GM10248 (cell line): ENCODE data around the gene IFNGR1.
"Not testable (repeated sequence)": the region's sequence is repeated elsewhere in the genome, so short reads cannot be mapped to it uniquely, and the experiment has no call there.

Source experiments
- CTCF ChIA-PET: fragments of 300-600 bp; sonication (Branson Sonifier 250); formaldehyde crosslinking; extraction: SDS; loops from one replicate; lab custom pipeline; 2021; ENCODE audit warnings: antibody characterized with exemption; lab: Yijun Ruan, JAX
- POLR2A ChIA-PET: fragments of 350-650 bp; sonication (Branson Sonifier 250); formaldehyde crosslinking; extraction: SDS; loops from one replicate; lab custom pipeline; 2020; ENCODE audit warnings: antibody characterized with exemption; lab: Yijun Ruan, JAX
- DNase-seq: peaks from one replicate; pipeline ENCODE4 v3.0.0; 2012; ENCODE audit errors: extremely low spot score
- TF ChIP-seq, protein P1 (sequence below): IDR thresholded peaks from 2 replicates; pipeline ENCODE4 v1.5.1; 2012; ENCODE audit warnings: mild to moderate bottlenecking, low read depth; ENCODE audit errors: extremely low read depth, missing control alignments, control extremely low read depth

Gene IFNGR1

DNA sequence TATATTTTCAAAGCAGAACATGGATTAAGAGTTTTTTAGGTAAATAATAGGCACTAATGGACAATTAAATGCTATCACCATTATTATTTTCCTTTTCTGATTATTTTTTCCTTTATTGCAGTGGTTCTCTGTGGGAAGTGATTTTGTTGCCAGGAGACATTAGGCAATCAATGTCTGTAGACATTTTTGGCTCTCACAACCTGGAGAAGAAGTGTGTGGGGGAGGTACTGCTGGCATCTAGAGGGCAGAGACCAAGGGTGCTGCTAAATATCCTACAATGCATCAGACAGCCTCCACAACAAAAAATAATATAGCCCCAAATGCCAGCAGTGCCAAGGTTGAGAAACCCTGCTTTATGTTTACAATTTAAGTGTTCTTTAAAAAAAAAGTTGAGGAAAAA, 8.3 kb downstream of the IFNGR1 start:
- DNase-seq = no peak
- CTCF ChIA-PET = no interaction called here
- POLR2A ChIA-PET = no interaction called here
- TF ChIP-seq, protein P1, sequence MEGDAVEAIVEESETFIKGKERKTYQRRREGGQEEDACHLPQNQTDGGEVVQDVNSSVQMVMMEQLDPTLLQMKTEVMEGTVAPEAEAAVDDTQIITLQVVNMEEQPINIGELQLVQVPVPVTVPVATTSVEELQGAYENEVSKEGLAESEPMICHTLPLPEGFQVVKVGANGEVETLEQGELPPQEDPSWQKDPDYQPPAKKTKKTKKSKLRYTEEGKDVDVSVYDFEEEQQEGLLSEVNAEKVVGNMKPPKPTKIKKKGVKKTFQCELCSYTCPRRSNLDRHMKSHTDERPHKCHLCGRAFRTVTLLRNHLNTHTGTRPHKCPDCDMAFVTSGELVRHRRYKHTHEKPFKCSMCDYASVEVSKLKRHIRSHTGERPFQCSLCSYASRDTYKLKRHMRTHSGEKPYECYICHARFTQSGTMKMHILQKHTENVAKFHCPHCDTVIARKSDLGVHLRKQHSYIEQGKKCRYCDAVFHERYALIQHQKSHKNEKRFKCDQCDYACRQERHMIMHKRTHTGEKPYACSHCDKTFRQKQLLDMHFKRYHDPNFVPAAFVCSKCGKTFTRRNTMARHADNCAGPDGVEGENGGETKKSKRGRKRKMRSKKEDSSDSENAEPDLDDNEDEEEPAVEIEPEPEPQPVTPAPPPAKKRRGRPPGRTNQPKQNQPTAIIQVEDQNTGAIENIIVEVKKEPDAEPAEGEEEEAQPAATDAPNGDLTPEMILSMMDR = no peak

DNA sequence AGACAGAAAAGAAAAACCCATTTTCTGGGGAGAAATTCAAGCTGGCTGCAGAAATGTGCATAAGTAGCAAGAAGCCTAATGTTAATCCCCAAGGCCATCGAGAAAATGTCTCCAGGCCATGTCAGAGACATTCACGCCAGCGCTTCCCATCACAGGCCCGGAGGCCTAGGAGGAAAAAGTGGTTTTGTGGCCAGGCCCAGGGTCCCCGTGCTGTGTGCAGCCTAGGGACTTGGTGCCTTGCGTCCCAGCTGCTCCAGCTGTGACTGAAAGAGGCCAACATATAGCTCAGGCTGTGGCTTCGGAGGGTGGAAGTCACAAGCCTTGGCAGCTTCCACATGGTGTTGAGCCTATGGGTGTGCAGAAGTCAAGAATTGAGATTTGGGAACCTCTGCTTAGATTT, 10.9 kb downstream of the IFNGR1 start:
- TF ChIP-seq, protein P1 = no peak
- POLR2A ChIA-PET = no interaction called here
- DNase-seq = no peak
- CTCF ChIA-PET = interaction anchor here (1.1 to 1.7 kb wide), 4 partner anchors 9 to 113 kb away, joined by 3 to 8 read pairs (median 4); no protein-coding TSS in a partner anchor

DNA sequence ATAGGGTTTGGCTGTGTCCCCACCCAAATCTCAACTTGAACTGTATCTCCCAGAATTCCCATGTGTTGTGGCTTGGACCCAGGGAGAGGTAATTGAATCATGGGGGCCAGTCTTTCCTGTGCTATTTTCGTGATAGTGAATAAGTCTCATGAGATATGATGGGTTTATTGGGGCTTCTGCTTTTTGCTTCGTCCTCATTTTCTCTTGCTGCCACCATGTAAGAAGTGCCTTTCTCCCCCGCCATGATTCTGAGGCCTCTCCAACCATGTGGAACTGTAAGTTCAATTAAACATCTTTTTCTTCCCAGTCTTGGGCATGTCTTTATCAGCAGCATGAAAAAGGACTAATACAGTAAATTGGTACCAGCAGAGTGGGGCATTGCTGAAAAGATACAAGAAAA, 11.7 kb downstream of the IFNGR1 start:
- POLR2A ChIA-PET, DNase-seq: not testable (repeated sequence)
- CTCF ChIA-PET = interaction anchor here (1.7 kb wide), 1 partner anchor 113 kb away, joined by 8 read pairs; no protein-coding TSS in a partner anchor

DNA sequence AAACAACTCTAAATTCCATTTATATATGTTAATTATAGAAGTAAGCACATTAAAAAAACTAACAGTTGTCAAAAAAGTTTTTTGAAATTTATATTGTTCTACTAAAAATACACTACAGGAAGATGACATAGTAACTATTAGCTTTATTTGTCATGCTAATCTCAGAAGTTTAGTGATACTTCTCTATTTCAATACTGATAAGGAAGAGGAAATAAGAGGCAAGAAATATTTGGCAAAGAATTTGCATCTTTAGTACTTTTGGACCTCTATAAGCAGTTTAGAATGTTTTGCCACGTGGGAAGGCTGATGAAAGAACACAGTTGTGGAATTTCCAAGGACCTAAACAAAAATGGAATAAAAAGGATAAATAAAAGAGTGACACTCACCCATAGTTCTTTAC, 12.6 kb downstream of the IFNGR1 start:
- ChIA-PET CTCF (no interaction called here), POLR2A (no interaction called here)
- TF ChIP-seq, protein P1 = no peak
- no peak for DNase-seq

DNA sequence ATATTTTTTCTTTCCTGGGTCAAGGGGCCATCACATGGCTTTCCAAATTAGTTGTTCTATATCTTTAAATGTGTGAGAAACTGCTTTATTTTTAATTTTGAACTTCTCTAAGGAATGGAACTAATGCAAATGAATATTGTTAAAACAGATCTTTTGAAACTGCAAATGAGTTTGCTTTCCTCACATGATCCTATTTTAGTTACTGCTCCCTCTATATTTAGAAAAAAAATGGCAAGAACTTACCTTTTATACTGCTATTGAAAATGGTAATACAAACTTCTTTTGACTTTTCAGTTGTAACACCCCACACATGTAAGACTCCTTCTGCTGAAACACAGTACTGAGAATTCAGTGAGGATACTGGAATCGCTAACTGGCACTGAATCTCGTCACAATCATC, 15.9 kb downstream of the IFNGR1 start:
- ChIA-PET POLR2A (interaction anchor here (0.7 kb wide), 1 partner anchor 13 kb away, joined by 4 read pairs; no protein-coding TSS in a partner anchor), CTCF (interaction anchor here (0.9 to 1.2 kb wide), 2 partner anchors 37 to 94 kb away, joined by 3 read pairs; no protein-coding TSS in a partner anchor)
- TF ChIP-seq, protein P1 = no peak
- no peak for DNase-seq

DNA sequence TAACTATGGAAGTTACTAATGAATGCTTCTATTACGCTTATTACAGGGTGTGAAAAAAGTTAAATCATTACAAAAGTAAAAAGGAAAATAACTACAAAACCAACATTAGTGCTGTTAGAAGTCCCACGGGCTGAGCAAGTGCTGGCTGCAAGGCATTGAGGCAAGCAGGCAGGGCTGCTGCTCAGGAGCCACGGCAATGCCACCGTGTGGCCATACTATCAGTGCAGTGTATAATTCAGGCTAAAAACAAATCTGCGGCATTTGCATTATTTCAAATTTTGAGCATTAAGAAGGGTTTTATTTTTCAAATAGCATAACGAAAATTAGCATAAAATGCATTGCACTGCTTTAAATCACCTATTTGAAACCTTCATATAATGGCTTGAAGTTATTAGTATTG, 17.1 kb downstream of the IFNGR1 start:
- ChIA-PET CTCF (interaction anchor here (0.7 to 1.5 kb wide), 2 partner anchors 71 to 108 kb away, joined by 3 to 4 read pairs; no protein-coding TSS in a partner anchor), POLR2A (no interaction called here)
- DNase-seq = no peak
- TF ChIP-seq, protein P1 = peak; percentile 5

DNA sequence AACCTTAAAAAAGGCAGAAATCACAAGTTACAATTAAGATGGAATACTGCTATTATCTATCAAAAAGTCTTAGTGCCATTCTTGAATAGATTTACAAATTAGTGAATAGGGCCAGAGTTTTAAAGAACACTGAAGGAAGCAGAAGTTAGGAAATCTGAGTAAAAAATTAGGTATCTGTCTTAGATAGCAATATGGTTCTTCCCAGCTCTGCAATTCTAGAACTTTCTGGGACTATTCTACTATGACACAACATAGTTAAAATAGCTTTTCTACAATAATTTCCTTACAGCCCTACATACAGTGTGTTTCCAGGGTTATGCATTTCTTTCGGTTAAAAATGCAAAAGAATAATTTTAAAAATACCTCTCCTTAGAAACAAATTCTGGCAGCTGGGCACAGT, 18.2 kb downstream of the IFNGR1 start:
- CTCF ChIA-PET = interaction anchor here (0.9 to 1.5 kb wide), 3 partner anchors 11 to 70 kb away, joined by 3 to 4 read pairs (median 3); no protein-coding TSS in a partner anchor
- POLR2A ChIA-PET = no interaction called here
- DNase-seq = no peak
- TF ChIP-seq, protein P1 = no peak
